Measurements from ENCODE around the gene AGT. TPM values are rescaled to one million over a fixed set of nuclear protein-coding genes. Genes with fewer than 3 reads are reported as not detected.

The AGT gene
- total RNA-seq, 1 experiment from 2014 or later: 0.93 TPM

DNA sequence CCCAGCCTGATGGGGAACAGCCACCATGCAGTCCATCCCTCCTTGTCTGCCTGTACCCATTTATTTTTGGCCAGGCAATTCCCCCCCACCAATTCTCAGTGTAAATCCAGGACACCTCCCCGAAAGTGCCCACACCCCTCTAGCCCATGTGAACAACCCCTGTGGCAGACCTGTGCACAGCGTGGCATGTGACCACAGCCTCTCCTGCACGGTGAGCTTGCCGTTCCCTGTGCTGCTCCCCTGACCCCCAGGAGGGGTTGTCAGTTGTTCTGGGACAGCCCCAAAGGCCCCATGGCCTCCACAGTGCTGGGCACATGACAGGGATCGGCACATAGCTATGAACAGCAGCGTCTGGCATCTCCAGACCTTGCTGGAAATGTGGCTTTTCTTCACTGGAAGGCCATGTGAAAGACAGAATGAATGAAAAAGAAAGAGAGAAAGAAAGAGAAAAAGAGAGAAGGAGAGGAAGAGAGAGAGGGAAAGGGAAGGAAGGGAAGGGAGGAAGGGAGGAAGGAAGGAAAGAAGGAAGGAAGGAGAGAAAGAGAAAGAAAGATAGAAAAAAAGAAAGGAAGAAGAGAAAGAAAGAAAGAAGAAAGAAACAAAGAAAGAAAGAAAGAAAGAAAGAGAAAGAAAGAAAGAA, 37.2 kb upstream of the AGT start (continued):
- no peak for TF ChIP-seq ZBTB33 (IDR thresholded peaks at IDR 0.05; ENCODE audit: extremely low read depth, insufficient replicate concordance, low read length)
- TF ChIP-seq EZH2 (IDR thresholded peaks at IDR 0.05): no peak
- no peak for TF ChIP-seq FOSL1 (IDR thresholded peaks at IDR 0.05; ENCODE audit: low read depth)
- no peak for TF ChIP-seq EGR1 (IDR thresholded peaks at IDR 0.05; ENCODE audit: low read depth)
- TF ChIP-seq SP1 (IDR thresholded peaks at IDR 0.05; ENCODE audit: low read depth): no peak
- no peak for TF ChIP-seq ZFX (IDR thresholded peaks at IDR 0.05)
- no peak for TF ChIP-seq SIN3A (IDR thresholded peaks at IDR 0.05; ENCODE audit: low read depth)
- TF ChIP-seq CEBPB (IDR thresholded peaks at IDR 0.05; ENCODE audit: low read depth): no peak

- TF ChIP-seq POLR2AphosphoS5 (IDR thresholded peaks at IDR 0.05; ENCODE audit: low read depth, low read length) (no peak), CEBPB (IDR thresholded peaks at IDR 0.05; ENCODE audit: low read depth) (no peak), SP1 (IDR thresholded peaks at IDR 0.05; ENCODE audit: low read depth) (no peak), JUND (IDR thresholded peaks at IDR 0.05) (no peak), MAX (IDR thresholded peaks at IDR 0.05) (no peak), SIN3A (IDR thresholded peaks at IDR 0.05; ENCODE audit: low read depth) (no peak), RAD21 (IDR thresholded peaks at IDR 0.05; ENCODE audit: low read depth) (no peak), ZNF274 (IDR thresholded peaks at IDR 0.05; ENCODE audit: low read depth, low read length) (no peak)
- TF ChIP-seq, protein P1, sequence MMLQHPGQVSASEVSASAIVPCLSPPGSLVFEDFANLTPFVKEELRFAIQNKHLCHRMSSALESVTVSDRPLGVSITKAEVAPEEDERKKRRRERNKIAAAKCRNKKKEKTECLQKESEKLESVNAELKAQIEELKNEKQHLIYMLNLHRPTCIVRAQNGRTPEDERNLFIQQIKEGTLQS (IDR thresholded peaks at IDR 0.05): no peak
- Histone ChIP-seq H3K4me3 (replicated peaks in 1 of 2; ENCODE audit: low read depth in 1 of 2, low read length in 2 of 2) (no peak overlapping the region), H3K79me2 (ENCODE audit: insufficient read depth, low read length) (no peaks in the 10 kb centered on the region), H3K27ac (ENCODE audit: low read depth, low read length) (no peak overlapping the region), H3K9me2 (ENCODE audit: insufficient read depth) (no peaks in the 10 kb centered on the region), H3K4me2 (ENCODE audit: low read length) (no peak overlapping the region), H3K9ac (ENCODE audit: low read length) (no peak overlapping the region), H3K9me3 (ENCODE audit: control insufficient read depth in 1 of 2, insufficient read depth in 1 of 2, low read depth in 1 of 2, low read length in 2 of 2) (no peaks in the 10 kb centered on the region), H3K4me1 (ENCODE audit: control insufficient read depth in 1 of 2, insufficient read depth in 2 of 2, low read length in 2 of 2) (peaks cover 3 to 13% of the 10 kb centered on the region in 2 experiments; a peak in 3 of 4 replicates), H3K36me3 (ENCODE audit: control insufficient read depth in 1 of 2, insufficient read depth in 2 of 2, low read length in 2 of 2) (no peaks in the 10 kb centered on the region), H2AFZ (ENCODE audit: low read depth, low read length, poor library complexity, severe bottlenecking) (no peak overlapping the region), H4K20me1 (ENCODE audit: insufficient read depth) (no peaks in the 10 kb centered on the region), H3K27me3 (ENCODE audit: insufficient read depth, low read length) (no peaks in the 10 kb centered on the region)
- no TSS peak for BruUV-seq (replicated peaks)
- ChIA-PET CTCF (no interaction called here), RAD21 (ENCODE audit: low non-redundant PET in 1 of 2, low total read pairs in 2 of 2, uncharacterized antibody in 2 of 2, unreplicated experiment in 2 of 2) (no interaction called here), POLR2A (no interaction called here)
- no peak for DNase-seq (ENCODE audit: low read depth, low spot score)
- no peak for ATAC-seq
- intact Hi-C loops (cut with micrococcal nuclease): no loop called here
Measured at GRCh38 chr1:230750576-230750975, 36.7 kb upstream of the AGT start.
